Cardiac atrium fibroblast (primary cell): ENCODE results near the gene HSPA14. TPM values are rescaled to one million over a fixed set of nuclear protein-coding genes. Genes with fewer than 3 reads are reported as not detected.

Experiments
- total RNA-seq: library from RNA; depleted of rRNA; stranded (reverse); fragments of >200 nt; gene quantifications from 2 replicates; pipeline ENCODE4 v1.2.3, GENCODE V29; 2015

The HSPA14 gene, protein sequence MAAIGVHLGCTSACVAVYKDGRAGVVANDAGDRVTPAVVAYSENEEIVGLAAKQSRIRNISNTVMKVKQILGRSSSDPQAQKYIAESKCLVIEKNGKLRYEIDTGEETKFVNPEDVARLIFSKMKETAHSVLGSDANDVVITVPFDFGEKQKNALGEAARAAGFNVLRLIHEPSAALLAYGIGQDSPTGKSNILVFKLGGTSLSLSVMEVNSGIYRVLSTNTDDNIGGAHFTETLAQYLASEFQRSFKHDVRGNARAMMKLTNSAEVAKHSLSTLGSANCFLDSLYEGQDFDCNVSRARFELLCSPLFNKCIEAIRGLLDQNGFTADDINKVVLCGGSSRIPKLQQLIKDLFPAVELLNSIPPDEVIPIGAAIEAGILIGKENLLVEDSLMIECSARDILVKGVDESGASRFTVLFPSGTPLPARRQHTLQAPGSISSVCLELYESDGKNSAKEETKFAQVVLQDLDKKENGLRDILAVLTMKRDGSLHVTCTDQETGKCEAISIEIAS
- total RNA-seq: 7.0 and 9.2 TPM in 2 replicates

DNA sequence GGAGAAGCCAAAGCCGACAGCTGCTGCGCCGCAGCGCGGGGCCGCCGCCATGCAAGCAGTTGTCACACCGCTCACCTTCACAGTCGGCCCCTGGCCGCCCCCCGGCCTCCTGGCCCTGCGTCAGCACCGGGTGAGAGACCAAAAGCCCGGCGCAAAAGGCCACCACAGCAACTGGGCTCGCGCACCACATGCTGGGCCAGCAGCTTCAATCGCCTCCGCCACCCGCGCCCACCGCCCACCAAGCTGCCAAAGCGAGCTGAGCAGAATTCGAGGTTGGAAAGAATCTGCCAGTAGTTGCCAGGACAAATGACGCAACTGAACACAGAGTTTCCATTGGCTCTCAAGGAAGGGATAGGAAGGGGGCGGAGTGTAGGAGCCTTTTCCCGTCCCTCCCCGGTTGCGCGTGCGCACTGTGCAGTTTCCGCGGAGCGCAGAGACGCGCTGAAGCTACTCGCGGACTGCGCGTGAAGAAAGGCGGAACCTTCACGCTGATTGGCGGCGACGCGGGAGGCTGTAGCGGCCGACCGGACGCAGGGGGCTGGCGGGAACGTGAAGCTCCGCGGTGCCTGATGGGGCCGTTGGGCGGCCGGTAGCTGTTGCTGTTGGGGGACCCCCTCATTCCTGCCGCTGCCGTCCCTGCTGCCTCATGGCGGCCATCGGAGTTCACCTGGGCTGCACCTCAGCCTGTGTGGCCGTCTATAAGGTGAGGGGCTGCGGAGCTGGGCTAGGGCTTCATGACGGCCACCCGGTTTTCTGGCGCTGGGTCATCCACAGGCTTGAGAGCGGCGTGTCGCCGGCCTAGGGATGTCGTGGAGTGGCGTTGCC is at the start of gene HSPA14, which contains the start of the genes CDNF and MSANTD7:
TSS of gene HSPA14 (plus strand) at position 550 of the 825 bp plus-strand sequence. CDS start at position 647, 97 bp downstream.
TSS of gene CDNF (minus strand) at position 281 of the 825 bp plus-strand sequence. CDS start at position 190, 91 bp downstream.
TSS of gene MSANTD7 (plus strand) at position 550 of the 825 bp plus-strand sequence. CDS start 3,979 bp downstream, outside the sequence.

DNA sequence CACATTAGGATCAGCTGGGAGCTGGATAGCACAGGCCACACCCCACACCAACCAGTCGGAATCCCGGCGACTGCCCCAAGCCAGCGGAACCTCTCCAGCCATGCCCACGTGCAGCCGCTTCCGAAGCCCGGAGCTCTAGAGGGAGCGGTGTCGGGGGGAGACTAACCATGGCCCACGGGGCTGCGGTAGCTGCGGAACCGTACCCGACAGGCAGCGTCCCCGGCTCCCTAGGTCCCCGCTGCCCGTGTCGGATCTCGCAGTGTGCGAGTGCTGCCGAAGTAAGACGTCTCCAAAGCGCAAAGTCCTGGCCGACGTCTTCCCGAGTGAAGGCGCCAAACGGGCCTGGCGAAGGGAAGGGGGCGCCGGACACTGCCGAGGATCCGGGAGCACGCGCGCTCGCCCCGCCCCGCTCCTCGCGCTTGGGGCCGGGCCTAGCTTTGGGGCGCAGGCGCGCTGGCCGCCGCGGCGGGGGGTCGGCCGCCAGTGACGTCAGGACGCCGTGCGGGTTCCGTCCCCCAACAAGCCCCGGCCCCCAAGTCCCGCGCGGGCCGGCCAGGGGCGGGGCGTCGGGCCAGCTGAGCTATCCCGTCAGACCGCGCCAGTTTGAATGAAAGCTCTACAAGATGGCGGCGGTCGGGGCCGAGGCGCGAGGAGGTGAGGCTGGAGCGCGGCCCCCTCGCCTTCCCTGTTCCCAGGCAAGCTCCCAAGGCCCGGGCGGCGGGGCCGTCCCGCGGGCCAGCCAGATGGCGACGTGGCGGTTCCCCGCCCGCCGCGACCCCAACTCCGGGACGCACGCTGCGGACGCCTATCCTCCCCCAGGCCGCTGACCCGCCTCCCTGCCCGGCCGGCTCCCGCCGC is 40.4 kb downstream of the HSPA14 start, which contains the start of gene SUV39H2:
TSS of gene SUV39H2 (plus strand) at position 601 of the 858 bp plus-strand sequence. CDS start at position 624, 23 bp downstream.

Other genes starting within 250 kb of the HSPA14 start
- 7.9 and 15.3 TPM in 2 replicates for gene FAM107B, start 63.4 kb upstream of the HSPA14 start, total RNA-seq
- gene CDNF, start 269 bp upstream of the HSPA14 start, total RNA-seq: 0.36 and 3.6 TPM in 2 replicates
- 10.3 and 15.1 TPM in 2 replicates for gene MSANTD7, start within 50 bp of the HSPA14 start, total RNA-seq
- gene SUV39H2, start 40.6 kb downstream of the HSPA14 start, total RNA-seq: 6.1 and 9.7 TPM in 2 replicates
- gene DCLRE1C, start 115.8 kb downstream of the HSPA14 start, total RNA-seq: 4.2 and 4.3 TPM in 2 replicates
- gene MEIG1, start 121.1 kb downstream of the HSPA14 start, total RNA-seq: not detected in 2 replicates
- under 0.01 and 1.6 TPM in 2 replicates for gene OLAH, start 205.6 kb downstream of the HSPA14 start, total RNA-seq